ENCODE results near the gene DLG2. TPM values are rescaled to one million over a fixed set of nuclear protein-coding genes. Genes with fewer than 3 reads are reported as not detected.

Gene DLG2
- total and polyA plus RNA-seq, 2 of the 4 experiments (the other 2 are of a cell fraction), result 0.31 to 0.36 TPM

DNA sequence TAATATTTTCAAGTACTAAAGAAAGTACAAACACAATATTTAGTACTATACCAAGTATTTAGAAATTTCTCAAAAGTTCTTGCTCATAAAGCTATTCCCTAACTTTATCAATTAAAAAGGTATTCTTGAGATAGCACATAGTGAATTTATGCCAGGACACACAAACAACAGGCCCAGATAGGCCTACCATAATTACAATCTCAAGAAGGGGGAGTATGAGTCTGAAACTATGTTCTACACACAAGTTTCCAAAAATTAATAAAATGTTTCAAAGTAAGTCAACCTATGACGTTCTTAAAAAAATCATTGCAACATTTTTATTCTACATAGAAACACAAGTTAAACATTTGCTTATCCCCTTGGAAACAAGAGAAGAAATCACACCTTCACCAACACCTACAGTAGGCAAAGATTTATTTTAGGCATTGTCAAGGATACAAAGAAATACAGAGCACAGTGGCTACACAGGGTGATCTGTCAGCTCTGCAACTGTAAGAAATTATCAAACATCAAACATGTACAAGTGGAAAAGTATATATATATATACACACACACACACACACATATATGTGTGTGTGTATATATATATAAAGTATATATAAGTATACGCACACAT, 1497.1 kb downstream of the DLG2 start:
- Histone ChIP-seq H4K8ac (ENCODE audit: low read depth in 2 of 2, low read length in 2 of 2) (no peak overlapping the region), H3K14ac (replicated peaks; ENCODE audit: low read depth, low read length) (no peak overlapping the region), H3K56ac (ENCODE audit: extremely low read depth, insufficient read depth, low read length) (no peak overlapping the region), H3K4me3 (ENCODE audit: insufficient read depth, low read depth, low read length) (no peak overlapping the region), H2BK120ac (ENCODE audit: low read depth, low read length) (no peak overlapping the region), H3K9ac (ENCODE audit: low read depth, low read length) (no peak overlapping the region), H3K79me1 (ENCODE audit: low read depth in 1 of 2, low read length in 2 of 2) (no peaks in the 10 kb centered on the region), H3K27me3 (ENCODE audit: control insufficient read depth, insufficient read depth, low read length) (no peaks in the 10 kb centered on the region), H2BK5ac (ENCODE audit: low read depth, low read length, poor library complexity, severe bottlenecking) (no peak overlapping the region), H4K20me1 (ENCODE audit: insufficient read depth, low read length) (no peaks in the 10 kb centered on the region), H2AK9ac (replicated peaks; ENCODE audit: low read depth, low read length, poor library complexity) (no peak overlapping the region), H4K5ac (ENCODE audit: low read depth, low read length) (no peak overlapping the region), H3K9me3 (ENCODE audit: control insufficient read depth, insufficient read depth, low read length) (no peaks in the 10 kb centered on the region), H2AK5ac (ENCODE audit: low read depth, low read length) (no peak overlapping the region), H4K91ac (ENCODE audit: insufficient read depth, low read depth, low read length) (no peak overlapping the region), H2BK15ac (ENCODE audit: low read depth, low read length) (no peak overlapping the region), H3K36me3 (ENCODE audit: control insufficient read depth, insufficient read depth, low read length) (no peaks in the 10 kb centered on the region), H2AFZ (replicated peaks; ENCODE audit: low read length, poor library complexity) (no peak overlapping the region), H3K4me1 (ENCODE audit: control insufficient read depth, insufficient read depth, low read length) (no peaks in the 10 kb centered on the region), H3K27ac (ENCODE audit: insufficient read depth, low read length) (no peak overlapping the region), H3K4me2 (ENCODE audit: low read depth, low read length) (no peak overlapping the region), H3K4ac (ENCODE audit: low read depth, low read length) (no peak overlapping the region), H3K18ac (ENCODE audit: low read depth, low read length) (no peak overlapping the region), H3K9me1 (ENCODE audit: insufficient read depth, low read length) (no peaks in the 10 kb centered on the region), H2BK20ac (ENCODE audit: low read depth, low read length) (no peak overlapping the region), H3K23ac (ENCODE audit: low read depth, low read length) (no peak overlapping the region)
- ChIA-PET POLR2A (ENCODE audit: unreplicated experiment) (no interaction called here), CTCF (no interaction called here)
- DNase-seq (no peak), ATAC-seq (ENCODE audit: low read depth) (no peak)
- in situ Hi-C loops (cut with MboI; ENCODE audit: low sequenced_read_pairs), result no loop called here
- BruUV-seq (replicated peaks), result no TSS peak
- WGBS, 2 experiments (ENCODE audit: extremely low coverage in 2 of 2, insufficient read length in 1 of 2), result no CpG with 5 or more reads among the region's 2 CpGs
- intact Hi-C loops (cut with micrococcal nuclease), result no loop called here
- dilution Hi-C loops (cut with HindIII; ENCODE audit: low sequenced_read_pairs, unreplicated experiment), result no loop called here
- no peak for TF ChIP-seq RFX5 (IDR thresholded peaks at IDR 0.05; ENCODE audit: low read depth, low read length)
- TF ChIP-seq RCOR1 (IDR thresholded peaks at IDR 0.05; ENCODE audit: insufficient replicate concordance, low read length), result no peak
- TF ChIP-seq NFE2L2 (IDR thresholded peaks at IDR 0.05; ENCODE audit: low read depth, low read length), result no peak
- no peak for TF ChIP-seq FOS (IDR thresholded peaks at IDR 0.05; ENCODE audit: low read depth, low read length)
- TF ChIP-seq RAD21 (IDR thresholded peaks at IDR 0.05; ENCODE audit: low read length), result no peak
- no peak for TF ChIP-seq CHD1 (IDR thresholded peaks at IDR 0.05; ENCODE audit: low read depth, low read length)
- TF ChIP-seq MAZ (IDR thresholded peaks at IDR 0.05; ENCODE audit: borderline replicate concordance, low read depth, low read length), result no peak
- TF ChIP-seq, protein P1, sequence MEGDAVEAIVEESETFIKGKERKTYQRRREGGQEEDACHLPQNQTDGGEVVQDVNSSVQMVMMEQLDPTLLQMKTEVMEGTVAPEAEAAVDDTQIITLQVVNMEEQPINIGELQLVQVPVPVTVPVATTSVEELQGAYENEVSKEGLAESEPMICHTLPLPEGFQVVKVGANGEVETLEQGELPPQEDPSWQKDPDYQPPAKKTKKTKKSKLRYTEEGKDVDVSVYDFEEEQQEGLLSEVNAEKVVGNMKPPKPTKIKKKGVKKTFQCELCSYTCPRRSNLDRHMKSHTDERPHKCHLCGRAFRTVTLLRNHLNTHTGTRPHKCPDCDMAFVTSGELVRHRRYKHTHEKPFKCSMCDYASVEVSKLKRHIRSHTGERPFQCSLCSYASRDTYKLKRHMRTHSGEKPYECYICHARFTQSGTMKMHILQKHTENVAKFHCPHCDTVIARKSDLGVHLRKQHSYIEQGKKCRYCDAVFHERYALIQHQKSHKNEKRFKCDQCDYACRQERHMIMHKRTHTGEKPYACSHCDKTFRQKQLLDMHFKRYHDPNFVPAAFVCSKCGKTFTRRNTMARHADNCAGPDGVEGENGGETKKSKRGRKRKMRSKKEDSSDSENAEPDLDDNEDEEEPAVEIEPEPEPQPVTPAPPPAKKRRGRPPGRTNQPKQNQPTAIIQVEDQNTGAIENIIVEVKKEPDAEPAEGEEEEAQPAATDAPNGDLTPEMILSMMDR (conservative IDR thresholded peaks at IDR 0.05; ENCODE audit: low read depth, low read length), result no peak
- no peak for TF ChIP-seq MXI1 (IDR thresholded peaks at IDR 0.05; ENCODE audit: borderline replicate concordance, low read depth, low read length)
- no peak for TF ChIP-seq ELK1 (IDR thresholded peaks at IDR 0.05; ENCODE audit: borderline replicate concordance, low read depth, low read length)
- no peak for TF ChIP-seq BHLHE40 (IDR thresholded peaks at IDR 0.05; ENCODE audit: low read depth, low read length)
- no peak for TF ChIP-seq POLR2A (IDR thresholded peaks at IDR 0.05; ENCODE audit: low read depth, low read length)
- TF ChIP-seq USF2 (IDR thresholded peaks at IDR 0.05; ENCODE audit: low read depth, low read length), result no peak
- TF ChIP-seq SMC3 (IDR thresholded peaks at IDR 0.05; ENCODE audit: low read depth, low read length), result no peak
- no peak for TF ChIP-seq CEBPB (IDR thresholded peaks at IDR 0.05; ENCODE audit: low read depth, low read length)
- TF ChIP-seq MAFK (IDR thresholded peaks at IDR 0.05; ENCODE audit: low read depth, low read length), result no peak

Measured in IMR-90 (cell line).